H1 (cell line): ENCODE data around the gene TBL1Y. TPM values are rescaled to one million over a fixed set of nuclear protein-coding genes. Genes with fewer than 3 reads are reported as not detected.

Experiments
- CTCF ChIA-PET: fragments of 300-600 bp; sonication (Branson Sonifier 250); formaldehyde crosslinking; loops from one replicate; lab custom pipeline; 2021; ENCODE audit not compliant: partially characterized antibody; lab: Charles Lee
- POLR2A ChIA-PET: fragments of 300-600 bp; sonication (Branson Sonifier 250); formaldehyde crosslinking; loops from one replicate; lab custom pipeline; 2021; ENCODE audit warnings: inconsistent platforms; ENCODE audit not compliant: partially characterized antibody; lab: Charles Lee
- DNase-seq, 2 experiments: peaks; one replicate each; pipeline versions ENCODE4 v3.0.0 to v3.0.0-alpha.2; 2010 to 2022; ENCODE audit warnings: low spot score in 2 of 2, low read depth in 1 of 2, mixed read lengths in 1 of 2
- FAIRE-seq: peaks from 2 replicates; lab custom pipeline; 2011; peaks lifted over from hg19 to GRCh38; lab: Jason Lieb, UNC
- H2AFZ ChIP-seq: 2 replicates; pipeline ENCODE4 v1.8.1; 2012; ENCODE audit warnings: low read length, inconsistent platforms
- H2AK5ac ChIP-seq: 2 replicates; pipeline ENCODE4 v1.6.1; 2013; ENCODE audit warnings: low read depth, low read length
- H2BK120ac ChIP-seq: replicated peaks from 2 replicates; pipeline ENCODE3; 2013; ENCODE audit warnings: low read depth, low read length, inconsistent platforms
- H2BK12ac ChIP-seq: 2 replicates; pipeline ENCODE4 v1.6.1; 2013; ENCODE audit warnings: low read depth, low read length
- H2BK15ac ChIP-seq: 2 replicates; pipeline ENCODE4 v1.6.1; 2013; ENCODE audit warnings: low read length
- H2BK20ac ChIP-seq: 2 replicates; pipeline ENCODE4 v1.6.1; 2013; ENCODE audit warnings: low read length
- H2BK5ac ChIP-seq: 2 replicates; pipeline ENCODE4 v1.6.1; 2013; ENCODE audit warnings: low read depth, low read length
- H3K14ac ChIP-seq: 2 replicates; pipeline ENCODE4 v1.6.1; 2013; ENCODE audit warnings: inconsistent platforms; ENCODE audit not compliant: insufficient read length
- H3K18ac ChIP-seq: 2 replicates; pipeline ENCODE4 v1.6.1; 2013; ENCODE audit warnings: low read length; ENCODE audit errors: extremely low read depth
- H3K23ac ChIP-seq: 2 replicates; pipeline ENCODE4 v1.6.1; 2013; ENCODE audit warnings: inconsistent platforms; ENCODE audit not compliant: insufficient read length
- H3K23me2 ChIP-seq: 2 replicates; pipeline ENCODE4 v1.6.1; 2013; ENCODE audit warnings: low read depth, low read length
- H3K27ac ChIP-seq: 2 replicates; pipeline ENCODE4 v1.6.1; 2011; ENCODE audit warnings: low read depth, low read length, inconsistent platforms
- H3K27me3 ChIP-seq, 4 experiments: replicated peaks in 1 of 4; 1 replicate in 1 of 4; 2 replicates in 3 of 4; pipeline versions ENCODE4 v1.6.1 to v1.8.1; 2011 to 2013; ENCODE audit warnings: low read length in 3 of 4, mild to moderate bottlenecking in 3 of 4, inconsistent platforms in 2 of 4, mixed read lengths in 2 of 4, moderate library complexity in 1 of 4; ENCODE audit not compliant: control insufficient read depth in 3 of 4, insufficient read depth in 3 of 4; ENCODE audit errors: extremely low read depth in 1 of 4
- H3K36me3 ChIP-seq, 4 experiments: 2 replicates each; pipeline versions ENCODE4 v1.6.1 to v1.8.1; 2011 to 2013; ENCODE audit warnings: mild to moderate bottlenecking in 4 of 4, low read length in 3 of 4, moderate library complexity in 2 of 4, control low read depth in 1 of 4, inconsistent platforms in 1 of 4; ENCODE audit not compliant: insufficient read depth in 4 of 4, control insufficient read depth in 2 of 4
- H3K4ac ChIP-seq: replicated peaks from 2 replicates; pipeline ENCODE3; 2013; ENCODE audit warnings: low read length, low read depth, mixed read lengths, inconsistent platforms; ENCODE audit not compliant: insufficient read length
- H3K4me1 ChIP-seq, 4 experiments: replicated peaks in 1 of 4; 1 replicate in 1 of 4; 2 replicates in 3 of 4; pipeline versions ENCODE4 v1.6.1 to v1.8.1; 2011 to 2013; ENCODE audit warnings: low read length in 3 of 4, inconsistent platforms in 2 of 4, mixed read lengths in 1 of 4; ENCODE audit not compliant: insufficient read depth in 4 of 4, control insufficient read depth in 3 of 4
- H3K4me2 ChIP-seq, 2 experiments: 2 replicates each; pipeline versions ENCODE4 v1.6.1 to v1.8.1; 2011 to 2013; ENCODE audit warnings: low read depth in 2 of 2, low read length in 2 of 2, control low read depth in 1 of 2, inconsistent platforms in 1 of 2, mild to moderate bottlenecking in 1 of 2; ENCODE audit not compliant: insufficient read depth in 1 of 2
- H3K4me3 ChIP-seq, 4 experiments: fragments of 200-600, 300-600 bp in 1 of 4; sonication (generic), shearing (Covaris generic), sonication (Bioruptor Twin) in 1 of 4; 2 replicates each; pipeline versions ENCODE4 v1.5.1 to v1.8.1; 2011 to 2016; ENCODE audit warnings: low read length in 4 of 4, low read depth in 3 of 4, control low read depth in 2 of 4, inconsistent platforms in 2 of 4, mild to moderate bottlenecking in 2 of 4, mixed read lengths in 1 of 4, moderate library complexity in 1 of 4; ENCODE audit not compliant: insufficient read depth in 2 of 4; ENCODE audit errors: extremely low read depth in 1 of 4
- H3K56ac ChIP-seq: replicated peaks from 2 replicates; pipeline ENCODE3; 2013; ENCODE audit warnings: low read depth, mild to moderate bottlenecking, mixed read lengths, low read length, inconsistent platforms; ENCODE audit not compliant: insufficient read length
- H3K79me1 ChIP-seq: 2 replicates; pipeline ENCODE4 v1.6.1; 2013; ENCODE audit warnings: low read depth, low read length, control low read depth
- H3K79me2 ChIP-seq, 2 experiments: 2 replicates each; pipeline versions ENCODE4 v1.6.1 to v1.8.1; 2012 to 2013; ENCODE audit warnings: low read length in 2 of 2, mild to moderate bottlenecking in 2 of 2, inconsistent platforms in 1 of 2; ENCODE audit not compliant: insufficient read depth in 2 of 2, control insufficient read depth in 1 of 2
- H3K9ac ChIP-seq, 4 experiments: replicated peaks in 1 of 4; 1 replicate in 1 of 4; 2 replicates in 3 of 4; pipeline versions ENCODE4 v1.6.1 to v1.8.1; 2011 to 2013; ENCODE audit warnings: low read depth in 3 of 4, low read length in 3 of 4, control low read depth in 2 of 4, mild to moderate bottlenecking in 2 of 4, moderate library complexity in 2 of 4, inconsistent platforms in 1 of 4; ENCODE audit errors: extremely low read depth in 1 of 4
- H3K9me3 ChIP-seq, 2 experiments: 2 replicates each; pipeline versions ENCODE4 v1.6.1 to v1.8.1; 2012 to 2013; ENCODE audit warnings: mild to moderate bottlenecking in 2 of 2, moderate library complexity in 2 of 2, control low read depth in 1 of 2, inconsistent platforms in 1 of 2, low read depth in 1 of 2, low read length in 1 of 2, mixed read lengths in 1 of 2; ENCODE audit not compliant: insufficient read depth in 2 of 2
- H4K20me1 ChIP-seq, 2 experiments: replicated peaks in 1 of 2; 2 replicates each; pipeline versions ENCODE3 to v1.8.1; 2011 to 2013; ENCODE audit warnings: inconsistent platforms in 2 of 2, low read length in 2 of 2, mild to moderate bottlenecking in 1 of 2; ENCODE audit not compliant: insufficient read depth in 2 of 2, control insufficient read depth in 1 of 2
- H4K5ac ChIP-seq: 2 replicates; pipeline ENCODE4 v1.6.1; 2013; ENCODE audit warnings: low read length, low read depth, mixed read lengths, inconsistent platforms; ENCODE audit not compliant: insufficient read length
- H4K8ac ChIP-seq: 2 replicates; pipeline ENCODE4 v1.8.0; 2013; ENCODE audit warnings: mild to moderate bottlenecking, moderate library complexity, low read length, inconsistent platforms; ENCODE audit not compliant: insufficient read depth; ENCODE audit errors: extremely low read depth
- H4K91ac ChIP-seq: replicated peaks from 2 replicates; pipeline ENCODE3; 2013; ENCODE audit warnings: low read length, mixed read lengths, inconsistent platforms; ENCODE audit not compliant: insufficient read length
- BCL11A ChIP-seq, 2 experiments: IDR thresholded peaks; one replicate each; pipeline ENCODE4 v1.6.1; 2011; ENCODE audit warnings: low read depth in 2 of 2, low read length in 2 of 2, mild to moderate bottlenecking in 2 of 2
- CBX5 ChIP-seq: fragments of 300-800, 300-1000 bp; sonication (generic); IDR thresholded peaks from 2 replicates; pipeline ENCODE4 v1.7.1; 2016; ENCODE audit warnings: antibody characterized with exemption, low read length, low read depth
- CHD1 ChIP-seq: IDR thresholded peaks from 2 replicates; pipeline ENCODE4 v1.6.1; 2012; ENCODE audit warnings: low read depth, low read length, improper control_type of control experiment
- CHD2 ChIP-seq: IDR thresholded peaks from 2 replicates; pipeline ENCODE4 v1.6.1; 2012; ENCODE audit warnings: low read length, improper control_type of control experiment
- EP300 ChIP-seq, 2 experiments: IDR thresholded peaks; 1 replicate in 1 of 2; 2 replicates in 1 of 2; pipeline ENCODE4 v1.6.1; 2011 to 2012; ENCODE audit warnings: low read depth in 2 of 2, low read length in 2 of 2, mild to moderate bottlenecking in 2 of 2, borderline replicate concordance in 1 of 2, inconsistent platforms in 1 of 2, moderate library complexity in 1 of 2
- EZH2 ChIP-seq: fragments of 200-600 bp; sonication (generic); IDR thresholded peaks from 2 replicates; pipeline ENCODE4 v1.7.1; 2012; ENCODE audit warnings: low read depth, mild to moderate bottlenecking, moderate library complexity, low read length, inconsistent platforms; ENCODE audit not compliant: severe bottlenecking
- KDM1A ChIP-seq: fragments of 200-600, 300-600 bp; sonication (generic); IDR thresholded peaks from 2 replicates; pipeline ENCODE4 v1.7.1; 2016; ENCODE audit warnings: mild to moderate bottlenecking, low read length, borderline replicate concordance
- MAFK ChIP-seq: IDR thresholded peaks from 2 replicates; pipeline ENCODE4 v1.6.1; 2012; ENCODE audit warnings: low read depth, mild to moderate bottlenecking, improper control_type of control experiment, low read length
- NRF1 ChIP-seq: IDR thresholded peaks from 2 replicates; pipeline ENCODE4 v1.6.1; 2011; ENCODE audit warnings: mild to moderate bottlenecking, low read depth, low read length, improper control_type of control experiment
- PHF8 ChIP-seq: fragments of 200-600 bp; sonication (generic); conservative IDR thresholded peaks from 2 replicates; pipeline ENCODE4 v1.7.1; 2012; ENCODE audit warnings: low read depth, mild to moderate bottlenecking, inconsistent platforms, low read length, moderate library complexity
- POLR2A ChIP-seq, 2 experiments: IDR thresholded peaks; 1 replicate in 1 of 2; 2 replicates in 1 of 2; pipeline ENCODE4 v1.6.1; 2011; ENCODE audit warnings: low read depth in 2 of 2, low read length in 2 of 2, mild to moderate bottlenecking in 2 of 2; ENCODE audit errors: control extremely low read depth in 1 of 2
- SP2 ChIP-seq: IDR thresholded peaks from 2 replicates; pipeline ENCODE4 v1.6.1; 2012; ENCODE audit warnings: mild to moderate bottlenecking, low read length, inconsistent platforms
- SP4 ChIP-seq: IDR thresholded peaks from 2 replicates; pipeline ENCODE4 v1.6.1; 2012; ENCODE audit warnings: low read length, inconsistent platforms
- WGBS, 2 experiments: shearing (Covaris generic) in 1 of 2; methylation state at CpG; one replicate each; pipeline versions ENCODE4 v1.1.6 to v1.1.7; 2013 to 2015; ENCODE audit warnings: low lambda C conversion rate in 2 of 2, mixed read lengths in 2 of 2, inconsistent platforms in 1 of 2, low coverage in 1 of 2, missing lambda C conversion rate in 1 of 2; ENCODE audit not compliant: insufficient replicate concordance in 2 of 2, insufficient coverage in 1 of 2, insufficient read length in 1 of 2; ENCODE audit errors: extremely low coverage in 1 of 2, missing lambda C conversion rate in 1 of 2; 5-methylcytosine and 5-hydroxymethylcytosine counted together
- polyA plus RNA-seq, 7 experiments: library from polyadenylated mRNA; depleted of rRNA in 3 of 7; stranded (reverse) in 5 of 7; unstranded in 2 of 7; fragments of >200 nt in 5 of 7; fragments of 200-250 nt in 2 of 7; gene quantifications; 1 replicate in 5 of 7; 2 replicates in 1 of 7; 4 replicates in 1 of 7; pipeline versions ENCODE4 v1.2.1 to v1.2.3, GENCODE V29; 2011 to 2013; ENCODE audit warnings: missing spikeins in 2 of 7, mixed read lengths in 2 of 7
- total RNA-seq: library from RNA; stranded (reverse); fragmentation: NEBNext Ultra II Directional; extraction: Animal tissue kit (Norgen Biotek cat#: 25700); gene quantifications from 2 replicates; pipeline ENCODE4 v1.2.1, GENCODE V29; 2021

The TBL1Y gene
- total and polyA plus RNA-seq, 2 of the 8 experiments (the other 6 are each of a cell fraction or from before 2014, with no cell fraction given) = 2.5 to 4.2 TPM

DNA sequence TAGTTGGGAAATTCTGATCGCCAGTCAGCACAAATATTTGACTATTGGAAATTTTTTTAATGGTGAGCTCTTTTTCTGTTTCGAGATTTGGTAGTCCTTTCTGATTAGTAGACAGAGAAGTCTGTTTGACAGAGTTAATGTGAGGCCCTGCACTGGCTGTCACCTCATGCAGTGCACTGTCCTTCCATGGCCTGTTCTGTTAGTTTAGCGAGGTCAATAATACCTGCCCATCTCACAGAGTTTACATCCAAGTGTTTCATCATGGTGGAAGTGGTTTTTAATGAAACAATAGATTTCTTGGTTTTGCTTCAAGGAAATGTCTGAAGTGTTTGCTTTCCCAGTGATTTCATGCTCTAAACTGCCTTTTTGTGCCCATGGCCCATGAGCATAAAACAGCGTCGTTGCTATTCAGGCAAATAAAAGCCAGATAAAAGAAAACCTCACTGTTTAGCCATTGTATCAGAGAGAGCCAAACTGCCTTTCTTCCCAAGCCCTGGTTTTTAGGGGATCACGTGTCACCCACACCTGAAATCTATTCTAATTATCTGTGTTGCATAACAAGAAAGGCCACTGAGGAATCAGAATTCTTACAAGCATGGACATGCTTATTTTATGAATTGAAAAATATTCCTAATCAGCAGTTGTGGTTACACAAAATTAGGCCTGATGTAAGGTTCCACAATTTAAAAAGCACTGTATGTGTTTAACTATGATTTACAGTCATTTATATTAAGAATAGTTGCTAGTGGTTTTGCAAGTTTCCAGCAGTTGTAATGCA, 98.3 kb downstream of the TBL1Y start:
- Histone ChIP-seq H3K36me3 (no peaks in the 10 kb centered on the region), H3K4ac (no peak overlapping the region), H3K4me2 (no peak overlapping the region), H3K9ac (no peak overlapping the region), H2BK20ac (no peak overlapping the region), H3K9me3 (no peaks in the 10 kb centered on the region), H3K4me1 (peaks cover 0 to 3% (median 1%) of the 10 kb centered on the region in 4 experiments; a peak in 2 of 7 replicates), H3K18ac (no peak overlapping the region), H2BK12ac (no peak overlapping the region), H3K4me3 (no peak overlapping the region; a peak in 1 of 8 replicates), H2BK15ac (no peak overlapping the region), H4K8ac (no peak overlapping the region), H2BK5ac (no peak overlapping the region), H4K5ac (peak overlapping the region; percentile 52), H3K79me2 (no peaks in the 10 kb centered on the region), H2BK120ac (no peak overlapping the region), H3K23ac (no peak overlapping the region), H3K27me3 (no peaks in the 10 kb centered on the region), H4K91ac (peak overlapping the region; percentile 42), H3K27ac (no peak overlapping the region), H3K56ac (no peak overlapping the region), H3K23me2 (no peaks in the 10 kb centered on the region), H3K79me1 (no peaks in the 10 kb centered on the region), H2AK5ac (no peak overlapping the region), H3K14ac (no peak overlapping the region), H2AFZ (no peak overlapping the region), H4K20me1 (no peaks in the 10 kb centered on the region)
- no peak for TF ChIP-seq CHD2
- no peak for TF ChIP-seq MAFK
- no peak for TF ChIP-seq EP300 (IDR thresholded peaks at IDR 0.05; ENCODE audit: borderline replicate concordance in 1 of 2, low read depth in 2 of 2, low read length in 2 of 2)
- TF ChIP-seq BCL11A (IDR thresholded peaks at IDR 0.05; ENCODE audit: low read depth in 2 of 2, low read length in 2 of 2) = no peak
- no peak for TF ChIP-seq PHF8
- no peak for TF ChIP-seq CHD1
- TF ChIP-seq KDM1A = no peak
- TF ChIP-seq EZH2 = no peak
- no peak for TF ChIP-seq POLR2A (IDR thresholded peaks at IDR 0.05; ENCODE audit: control extremely low read depth in 1 of 2, low read depth in 2 of 2, low read length in 2 of 2)
- TF ChIP-seq SP4 = no peak
- TF ChIP-seq SP2 = no peak
- TF ChIP-seq NRF1 = no peak
- no peak for TF ChIP-seq CBX5
- no peak for FAIRE-seq
- WGBS, 2 experiments = 71% methylated on average over 6 of the region's 6 CpGs; no CpG with 5 or more reads in 1 of the 2 experiments
- ChIA-PET POLR2A (no interaction called here), CTCF (no interaction called here)
- no peak for DNase-seq
